Vagina (tissue), 2 donors: ENCODE measurements around the gene PDIA3.

ENCODE experiments used
- POLR2A ChIP-seq, 2 donors: fragments of 450-650 bp; IDR thresholded peaks; one replicate each; pipeline ENCODE4 v1.6.1; 2017; ENCODE audit warnings: antibody characterized with exemption in 2 of 2, mild to moderate bottlenecking in 2 of 2, moderate library complexity in 2 of 2
- TF ChIP-seq, protein P1 (sequence below), 3 experiments: fragments of 450-650 bp in 2 of 3; fragments of 200-600 bp in 1 of 3; sonication (generic) in 1 of 3; IDR thresholded peaks; one replicate each; pipeline ENCODE4 v1.5.1; 2017 to 2019; ENCODE audit warnings: antibody characterized with exemption in 3 of 3, mild to moderate bottlenecking in 2 of 3, moderate library complexity in 2 of 3

DNA sequence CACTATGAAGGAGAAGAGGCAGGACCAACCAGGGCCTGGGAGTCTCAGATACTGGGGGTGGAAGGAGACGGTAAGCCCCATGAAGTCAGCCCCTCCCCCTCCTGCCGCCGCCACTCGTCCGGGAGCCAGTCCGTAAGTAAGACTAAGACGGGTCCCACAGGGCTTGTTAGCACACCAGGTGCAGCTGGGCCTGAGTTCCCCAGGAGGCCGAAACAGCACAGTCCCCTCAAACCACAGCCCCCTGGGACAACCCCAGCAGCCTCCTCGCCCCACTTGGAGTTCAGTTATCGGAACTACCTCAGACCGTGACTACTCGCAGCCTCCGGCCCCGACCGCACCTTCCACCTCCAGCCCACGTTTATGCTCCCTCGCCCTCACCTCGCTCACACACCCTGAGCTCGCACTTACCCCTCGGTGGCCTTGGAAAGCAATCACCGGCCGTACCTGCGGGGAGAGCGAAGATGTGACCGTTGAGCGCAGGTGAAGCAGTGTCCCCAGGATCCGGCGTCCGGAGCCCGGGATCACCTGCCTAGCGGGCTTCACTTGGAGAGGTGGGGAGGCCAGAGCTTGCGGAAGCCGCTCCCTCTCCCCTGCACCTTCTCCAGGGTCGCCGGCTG is 30.0 kb downstream of the PDIA3 start:
- TF ChIP-seq, protein P1, sequence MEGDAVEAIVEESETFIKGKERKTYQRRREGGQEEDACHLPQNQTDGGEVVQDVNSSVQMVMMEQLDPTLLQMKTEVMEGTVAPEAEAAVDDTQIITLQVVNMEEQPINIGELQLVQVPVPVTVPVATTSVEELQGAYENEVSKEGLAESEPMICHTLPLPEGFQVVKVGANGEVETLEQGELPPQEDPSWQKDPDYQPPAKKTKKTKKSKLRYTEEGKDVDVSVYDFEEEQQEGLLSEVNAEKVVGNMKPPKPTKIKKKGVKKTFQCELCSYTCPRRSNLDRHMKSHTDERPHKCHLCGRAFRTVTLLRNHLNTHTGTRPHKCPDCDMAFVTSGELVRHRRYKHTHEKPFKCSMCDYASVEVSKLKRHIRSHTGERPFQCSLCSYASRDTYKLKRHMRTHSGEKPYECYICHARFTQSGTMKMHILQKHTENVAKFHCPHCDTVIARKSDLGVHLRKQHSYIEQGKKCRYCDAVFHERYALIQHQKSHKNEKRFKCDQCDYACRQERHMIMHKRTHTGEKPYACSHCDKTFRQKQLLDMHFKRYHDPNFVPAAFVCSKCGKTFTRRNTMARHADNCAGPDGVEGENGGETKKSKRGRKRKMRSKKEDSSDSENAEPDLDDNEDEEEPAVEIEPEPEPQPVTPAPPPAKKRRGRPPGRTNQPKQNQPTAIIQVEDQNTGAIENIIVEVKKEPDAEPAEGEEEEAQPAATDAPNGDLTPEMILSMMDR (IDR thresholded peaks at IDR 0.05), result no peak
- no peak for TF ChIP-seq POLR2A (IDR thresholded peaks at IDR 0.05)
